Measurements from ENCODE around the gene MIGA1. TPM values are rescaled to one million over a fixed set of nuclear protein-coding genes. Genes with fewer than 3 reads are reported as not detected.

Gene MIGA1
- total and polyA plus RNA-seq, 12 donors, result 2.4 to 24.2 (median 16.8) TPM

DNA sequence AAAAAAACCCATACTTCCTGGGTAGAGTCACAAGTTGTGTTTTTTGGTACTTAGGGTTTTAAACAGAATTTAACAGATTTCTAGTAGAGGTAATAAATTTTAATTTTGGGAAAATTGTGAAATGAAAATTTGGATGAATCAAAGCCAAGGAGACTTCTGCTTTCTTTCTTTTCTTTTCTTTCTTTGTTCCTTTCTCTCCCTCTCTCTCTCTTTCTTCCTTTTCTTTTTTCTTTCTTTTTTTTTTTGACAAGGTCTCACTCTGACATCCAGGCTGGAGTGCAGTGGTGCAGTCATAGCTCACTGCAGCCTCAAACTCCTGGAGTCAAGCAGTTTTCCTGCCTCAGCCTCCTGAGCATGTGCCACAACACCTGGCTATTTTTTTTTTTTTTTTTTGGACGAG, 62.1 kb downstream of the MIGA1 start:
- no peak for DNase-seq
- no peak overlapping the region for H3K4me3 ChIP-seq
- no peaks in the 10 kb centered on the region for H3K9me3 ChIP-seq (replicated peaks in 1 of 3)
- peaks cover 0 to 13% of the 10 kb centered on the region in 2 donors for H3K36me3 ChIP-seq (replicated peaks in 1 of 2)
- WGBS, 4 donors, result 58 to 77% (median 76%) methylated on average over 1 of the region's 1 CpG
- H3K27me3 ChIP-seq, result no peaks in the 10 kb centered on the region
- TF ChIP-seq, protein P1, sequence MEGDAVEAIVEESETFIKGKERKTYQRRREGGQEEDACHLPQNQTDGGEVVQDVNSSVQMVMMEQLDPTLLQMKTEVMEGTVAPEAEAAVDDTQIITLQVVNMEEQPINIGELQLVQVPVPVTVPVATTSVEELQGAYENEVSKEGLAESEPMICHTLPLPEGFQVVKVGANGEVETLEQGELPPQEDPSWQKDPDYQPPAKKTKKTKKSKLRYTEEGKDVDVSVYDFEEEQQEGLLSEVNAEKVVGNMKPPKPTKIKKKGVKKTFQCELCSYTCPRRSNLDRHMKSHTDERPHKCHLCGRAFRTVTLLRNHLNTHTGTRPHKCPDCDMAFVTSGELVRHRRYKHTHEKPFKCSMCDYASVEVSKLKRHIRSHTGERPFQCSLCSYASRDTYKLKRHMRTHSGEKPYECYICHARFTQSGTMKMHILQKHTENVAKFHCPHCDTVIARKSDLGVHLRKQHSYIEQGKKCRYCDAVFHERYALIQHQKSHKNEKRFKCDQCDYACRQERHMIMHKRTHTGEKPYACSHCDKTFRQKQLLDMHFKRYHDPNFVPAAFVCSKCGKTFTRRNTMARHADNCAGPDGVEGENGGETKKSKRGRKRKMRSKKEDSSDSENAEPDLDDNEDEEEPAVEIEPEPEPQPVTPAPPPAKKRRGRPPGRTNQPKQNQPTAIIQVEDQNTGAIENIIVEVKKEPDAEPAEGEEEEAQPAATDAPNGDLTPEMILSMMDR (IDR thresholded peaks at IDR 0.05), result no peak
- TF ChIP-seq POLR2A (IDR thresholded peaks at IDR 0.05), result no peak
- H3K27ac ChIP-seq, result no peak overlapping the region
- no peaks in the 10 kb centered on the region for H3K4me1 ChIP-seq (replicated peaks in 1 of 2)
- intact Hi-C loops (cut with DNase I), result no loop called here

DNA sequence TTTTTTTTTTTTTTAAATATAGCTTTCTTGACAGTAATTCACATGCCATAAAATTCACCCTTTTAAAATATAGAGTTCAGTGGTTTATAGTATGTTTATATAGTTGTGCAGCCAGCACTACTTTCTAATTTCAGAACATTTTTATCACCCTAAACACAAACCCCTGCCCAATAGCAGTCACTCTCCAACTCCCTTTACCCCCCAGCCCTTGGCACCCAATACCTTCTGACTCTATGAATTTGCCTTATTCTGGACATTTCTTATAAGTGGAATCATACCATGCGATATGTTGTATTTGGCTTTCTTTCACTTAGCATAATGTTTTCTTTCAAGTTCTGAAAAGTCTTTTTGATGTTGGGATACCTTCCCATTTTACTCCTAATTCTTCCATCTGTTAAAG, 66.5 kb downstream of the MIGA1 start:
- no peak overlapping the region for H3K4me3 ChIP-seq
- H3K27ac ChIP-seq, result no peak overlapping the region
- intact Hi-C loops (cut with DNase I), result no loop called here
- H3K27me3 ChIP-seq, result no peaks in the 10 kb centered on the region
- no peaks in the 10 kb centered on the region for H3K4me1 ChIP-seq (replicated peaks in 1 of 2)
- TF ChIP-seq, protein P1 (IDR thresholded peaks at IDR 0.05), result no peak
- TF ChIP-seq POLR2A (IDR thresholded peaks at IDR 0.05), result no peak
- no peaks in the 10 kb centered on the region for H3K9me3 ChIP-seq (replicated peaks in 1 of 3)
- WGBS, 4 donors, result 96 to 100% (median 99%) methylated on average over 1 of the region's 1 CpG
- peaks cover 0 to 13% of the 10 kb centered on the region in 2 donors for H3K36me3 ChIP-seq (replicated peaks in 1 of 2)
- no peak for DNase-seq

DNA sequence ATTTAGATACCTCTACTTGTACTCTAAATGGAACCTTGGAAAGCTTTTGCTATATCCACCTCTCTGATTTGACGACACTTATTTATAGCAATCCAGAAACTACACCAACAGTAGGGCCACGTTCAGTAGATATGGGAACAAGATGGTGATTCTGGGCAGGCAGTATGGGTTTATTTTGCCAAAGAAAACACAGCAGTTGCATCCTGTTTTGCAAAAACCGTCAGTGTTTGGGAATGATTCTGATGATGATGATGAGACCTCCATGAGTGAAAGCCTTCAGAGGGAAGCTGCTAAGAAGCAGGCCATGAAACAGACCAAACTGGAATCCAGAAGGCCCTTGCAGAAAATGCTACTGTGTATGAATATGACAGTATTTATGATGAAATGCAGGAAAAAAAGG, 67.5 kb downstream of the MIGA1 start:
- Histone ChIP-seq H3K27me3 (no peaks in the 10 kb centered on the region), H3K4me1 (replicated peaks in 1 of 2) (no peaks in the 10 kb centered on the region), H3K27ac (no peak overlapping the region), H3K36me3 (replicated peaks in 1 of 2) (peaks cover 0 to 13% of the 10 kb centered on the region in 2 donors), H3K9me3 (replicated peaks in 1 of 3) (no peaks in the 10 kb centered on the region), H3K4me3 (no peak overlapping the region)
- DNase-seq, result no peak
- TF ChIP-seq POLR2A (IDR thresholded peaks at IDR 0.05), result no peak
- TF ChIP-seq, protein P1 (IDR thresholded peaks at IDR 0.05), result no peak
- 68 to 80% (median 75%) methylated on average over 3 of the region's 3 CpGs for WGBS, 4 donors
- intact Hi-C loops (cut with DNase I), result no loop called here

DNA sequence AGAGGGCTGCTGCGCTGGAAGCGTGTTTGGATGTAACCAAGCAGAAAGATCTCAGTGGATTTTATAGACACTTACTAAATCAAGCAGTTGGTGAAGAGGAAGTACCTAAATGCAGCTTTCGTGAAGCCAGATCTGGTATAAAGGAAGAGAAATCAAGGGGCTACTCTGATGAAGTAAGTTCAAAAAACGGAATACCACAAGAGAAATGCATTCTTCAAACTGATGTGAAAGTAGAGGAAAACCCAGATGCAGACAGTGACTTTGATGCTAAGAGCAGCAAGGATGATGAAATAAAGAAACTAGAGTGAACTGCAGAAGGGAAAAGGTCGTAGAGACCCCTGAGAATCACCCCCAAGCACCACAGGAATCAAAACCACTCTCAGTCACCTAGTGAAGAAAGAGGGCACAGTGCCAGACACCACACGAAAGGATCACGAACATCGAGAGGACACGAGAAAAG, 68.2 kb downstream of the MIGA1 start:
- intact Hi-C loops (cut with DNase I), result no loop called here
- 77 to 83% (median 80%) methylated on average over 9 of the region's 9 CpGs for WGBS, 4 donors
- H3K36me3 ChIP-seq (replicated peaks in 1 of 2), result peaks cover 0 to 13% of the 10 kb centered on the region in 2 donors

More for the DNA sequence above, 68.2 kb downstream of the MIGA1 start:
- no peak for DNase-seq
- TF ChIP-seq, protein P1 (IDR thresholded peaks at IDR 0.05), result no peak
- Histone ChIP-seq H3K27ac (no peak overlapping the region), H3K4me1 (replicated peaks in 1 of 2) (no peaks in the 10 kb centered on the region), H3K4me3 (no peak overlapping the region), H3K27me3 (no peaks in the 10 kb centered on the region), H3K9me3 (replicated peaks in 1 of 3) (no peaks in the 10 kb centered on the region)
